PC-3 (cell line): ENCODE measurements around the gene PLSCR1. TPM values are rescaled to one million over a fixed set of nuclear protein-coding genes. Genes with fewer than 3 reads are reported as not detected.
A peak's percentile ranks its signal among the peaks of the same experiment; 100 is the strongest.

Experiments used
- ATAC-seq: fragments of 200-7000 bp; cut with Tn5 transposase; 2 replicates; pipeline ENCODE4 v1.9.1; 2020; ENCODE audit warnings: mild to moderate bottlenecking, moderate library complexity
- BruUV-seq: library from RNA; stranded (reverse); fragments of 400-500 nt; replicated peaks from 2 replicates; lab custom pipeline; 2021; lab: Mats Ljungman, UMichigan
- CTCF ChIA-PET: fragments of 300-600 bp; sonication (Branson Sonifier 250); formaldehyde crosslinking; loops from one replicate; lab custom pipeline; 2022; ENCODE audit warnings: antibody characterized with exemption; lab: Charles Lee
- POLR2A ChIA-PET: fragments of 300-600 bp; sonication (Branson Sonifier 250); formaldehyde crosslinking; loops from one replicate; lab custom pipeline; 2022; ENCODE audit warnings: antibody characterized with exemption; ENCODE audit not compliant: unreplicated experiment; lab: Charles Lee
- DNase-seq: peaks from one replicate; pipeline ENCODE4 v3.0.0-alpha.2; 2015
- H2AFZ ChIP-seq: fragments of 300-600 bp; sonication (generic); 2 replicates; pipeline ENCODE4 v1.6.0; 2016; ENCODE audit warnings: antibody characterized with exemption, low read length
- H3F3A ChIP-seq: fragments of 300-600 bp; sonication (generic); one replicate; pipeline ENCODE4 v1.6.0; 2017; ENCODE audit warnings: antibody characterized with exemption, low read length, control low read depth, mild to moderate bottlenecking; ENCODE audit not compliant: unreplicated experiment
- H3K27ac ChIP-seq: fragments of 300-600 bp; sonication (generic); 2 replicates; pipeline ENCODE4 v1.5.1; 2016; ENCODE audit warnings: mild to moderate bottlenecking, low read length
- H3K27me3 ChIP-seq: fragments of 300-600 bp; sonication (generic); 2 replicates; pipeline ENCODE4 v1.6.1; 2016; ENCODE audit warnings: low read length, mixed read lengths
- H3K36me3 ChIP-seq: fragments of 300-600 bp; sonication (generic); 2 replicates; pipeline ENCODE4 v1.6.1; 2016; ENCODE audit warnings: low read depth, mixed run types, low read length, mixed read lengths
- H3K4me1 ChIP-seq: fragments of 300-600 bp; sonication (generic); 2 replicates; pipeline ENCODE4 v1.5.1; 2016; ENCODE audit warnings: low read length; ENCODE audit not compliant: insufficient read depth
- H3K4me2 ChIP-seq: fragments of 300-600 bp; sonication (generic); 2 replicates; pipeline ENCODE4 v1.6.0; 2016; ENCODE audit warnings: low read length
- H3K4me3 ChIP-seq: fragments of 300-600 bp; sonication (generic); 2 replicates; pipeline ENCODE4 v1.5.1; 2016; ENCODE audit warnings: mild to moderate bottlenecking, low read length, mixed read lengths
- H3K79me2 ChIP-seq: fragments of 300-600 bp; sonication (generic); 2 replicates; pipeline ENCODE4 v1.6.1; 2017; ENCODE audit warnings: low read length, mixed read lengths
- H3K9ac ChIP-seq: fragments of 300-600 bp; sonication (generic); 2 replicates; pipeline ENCODE4 v1.6.0; 2016; ENCODE audit warnings: mild to moderate bottlenecking, low read length
- H3K9me2 ChIP-seq: fragments of 300-600 bp; sonication (generic); replicated peaks from 2 replicates; pipeline ENCODE4 v1.6.1; 2016; ENCODE audit warnings: mixed run types, low read length, mixed read lengths
- H3K9me3 ChIP-seq: fragments of 300-600 bp; sonication (generic); 2 replicates; pipeline ENCODE4 v1.6.1; 2016; ENCODE audit warnings: low read length, mixed read lengths
- H4K20me1 ChIP-seq: fragments of 300-600 bp; sonication (generic); 2 replicates; pipeline ENCODE4 v1.6.1; 2016; ENCODE audit warnings: low read length, mixed read lengths
- CTCF ChIP-seq: fragments of 300-600 bp; sonication (generic); conservative IDR thresholded peaks from 2 replicates; pipeline ENCODE4 v1.5.1; 2017; ENCODE audit warnings: antibody characterized with exemption, low read depth, mild to moderate bottlenecking, low read length
- EZH2 ChIP-seq: fragments of 300-600 bp; sonication (generic); IDR thresholded peaks from one replicate; pipeline ENCODE4 v1.6.1; 2017; ENCODE audit warnings: antibody characterized with exemption, mild to moderate bottlenecking, low read length; ENCODE audit not compliant: unreplicated experiment
- EZH2phosphoT487 ChIP-seq: fragments of 300-600 bp; sonication (generic); IDR thresholded peaks from 2 replicates; pipeline ENCODE4 v1.6.1; 2018; ENCODE audit warnings: mild to moderate bottlenecking, antibody characterized with exemption, low read length, borderline replicate concordance
- intact Hi-C: fragments of 100-400 bp; cut with micrococcal nuclease; formaldehyde crosslinking; loops from 2 replicates; pipeline ENCODE4 v1.9.0; 2023
- total RNA-seq: library from RNA; depleted of rRNA; stranded (reverse); fragments of >200 nt; gene quantifications from 2 replicates; pipeline ENCODE4 v1.2.3, GENCODE V29; 2014

Gene PLSCR1
- total RNA-seq, 1 experiment from 2014 or later = 48.8 TPM

- peak overlapping the region; percentile 78 for H3K9ac ChIP-seq
- H3K36me3 ChIP-seq = no peaks in the 10 kb centered on the region
- BruUV-seq = no TSS peak
- peak overlapping the region; percentile 97 for H3K27ac ChIP-seq
- intact Hi-C loops = loop anchor here (5.0 kb wide), 1 partner anchor 172 kb away; no protein-coding TSS in a partner anchor
- DNase-seq (peak; percentile 62), ATAC-seq (no peak)
- ChIA-PET CTCF (no interaction called here), POLR2A (interaction anchor here (0.5 kb wide), 1 partner anchor 190 kb away, joined by 4 read pairs; no protein-coding TSS in a partner anchor)
- peak overlapping the region; percentile 20; the same call in 1 of the 2 replicates for H3K4me3 ChIP-seq
- H3K79me2 ChIP-seq = no peaks in the 10 kb centered on the region
- no peaks in the 10 kb centered on the region for H3K9me3 ChIP-seq
- no peaks in the 10 kb centered on the region for H3K9me2 ChIP-seq
- H3K27me3 ChIP-seq = no peaks in the 10 kb centered on the region
- no peaks in the 10 kb centered on the region for H4K20me1 ChIP-seq
- H3F3A ChIP-seq = peaks cover 12% of the 10 kb centered on the region
- H2AFZ ChIP-seq = no peak overlapping the region
- H3K4me1 ChIP-seq = peaks cover 56% of the 10 kb centered on the region
- peak overlapping the region; percentile 73 for H3K4me2 ChIP-seq
- TF ChIP-seq EZH2phosphoT487 (no peak), CTCF (no peak), EZH2 (no peak)
Measured at GRCh38 chr3:146504498-146505197, 39.8 kb downstream of the PLSCR1 start.

DNA sequence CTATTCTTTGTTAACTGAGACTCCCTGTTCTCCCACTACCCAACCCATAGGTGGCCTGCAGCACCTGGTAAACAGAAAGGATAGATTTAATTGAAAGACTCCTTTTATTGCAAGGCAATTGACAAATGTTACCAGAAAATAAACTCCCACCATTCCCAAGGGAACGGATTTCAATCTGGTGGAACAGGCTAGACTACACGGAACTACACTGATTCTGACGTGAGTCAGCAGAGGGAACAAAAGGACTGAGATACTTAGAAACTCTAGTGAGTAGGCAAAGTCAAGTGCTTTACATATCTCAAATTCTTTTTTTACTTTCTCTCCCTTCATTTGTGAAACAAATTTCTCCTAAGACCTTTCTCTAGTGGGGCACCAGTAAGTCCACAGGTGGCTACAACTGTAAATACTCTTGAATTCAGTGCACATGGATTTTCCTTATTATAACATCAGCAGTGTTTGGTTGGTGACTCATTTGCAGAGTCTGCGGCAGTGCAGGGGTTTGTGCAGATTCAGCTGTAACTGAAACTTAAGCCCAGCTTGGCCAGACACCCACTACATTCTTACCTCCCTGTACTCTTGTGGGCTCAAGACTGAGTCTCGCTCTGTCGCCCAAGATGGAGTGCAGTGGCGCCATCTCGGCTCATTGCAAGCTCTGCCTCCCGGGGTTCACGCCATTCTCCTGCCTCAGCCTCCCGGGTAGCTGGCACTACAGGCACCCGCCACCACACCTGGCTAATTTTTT lies 40.8 kb downstream of the PLSCR1 start:
- Histone ChIP-seq H3K27ac (peak overlapping the region; percentile 97), H3F3A (peaks cover 12% of the 10 kb centered on the region), H3K79me2 (no peaks in the 10 kb centered on the region), H3K9ac (peak overlapping the region; percentile 78), H4K20me1 (no peaks in the 10 kb centered on the region), H3K9me3 (no peaks in the 10 kb centered on the region), H3K4me3 (peak overlapping the region; percentile 46; the same call in 1 of the 2 replicates), H3K4me1 (peaks cover 56% of the 10 kb centered on the region), H3K36me3 (no peaks in the 10 kb centered on the region), H3K27me3 (no peaks in the 10 kb centered on the region), H3K4me2 (peak overlapping the region; percentile 73), H2AFZ (peak overlapping the region; percentile 30), H3K9me2 (no peaks in the 10 kb centered on the region)
- TF ChIP-seq EZH2 (no peak), CTCF (peak; percentile 52)
- POLR2A ChIA-PET = no interaction called here
- ATAC-seq = peak; percentile 78
- DNase-seq = peak; percentile 96
- CTCF ChIA-PET = interaction anchor here (0.7 kb wide), 1 partner anchor 105 kb away, joined by 4 read pairs; no protein-coding TSS in a partner anchor
- TSS peak; percentile 13 for BruUV-seq
- intact Hi-C loops = loop anchor here (1.0 to 5.0 kb wide), 3 partner anchors 25 to 171 kb away; no protein-coding TSS in a partner anchor
